B cell (primary cell): ENCODE measurements around the gene TNNI3K.

Source experiments
- CTCF ChIP-seq: fragments of 200-600 bp; IDR thresholded peaks from one replicate; pipeline ENCODE4 v1.8.0; 2022; ENCODE audit warnings: antibody characterized with exemption, mild to moderate bottlenecking
- EZH2 ChIP-seq: IDR thresholded peaks from 2 replicates; pipeline ENCODE4 v1.6.1; 2012; ENCODE audit warnings: borderline replicate concordance, low read depth, mild to moderate bottlenecking, moderate library complexity, low read length; ENCODE audit not compliant: insufficient read depth, poor library complexity, severe bottlenecking

- TF ChIP-seq CTCF (no peak), EZH2 (no peak)
Observed at GRCh38 chr1:74314438-74314837, 79.3 kb downstream of the TNNI3K start.
